SH-SY5Y (cell line): ENCODE results near the gene HOXD11.

Experiments used
- GATA2 ChIP-seq: IDR thresholded peaks from 2 replicates; pipeline ENCODE4 v1.6.1; 2011; ENCODE audit warnings: mild to moderate bottlenecking, low read depth, low read length
- GATA3 ChIP-seq: IDR thresholded peaks from 2 replicates; pipeline ENCODE4 v1.6.1; 2011; ENCODE audit warnings: low read depth, mild to moderate bottlenecking, low read length, moderate library complexity

DNA sequence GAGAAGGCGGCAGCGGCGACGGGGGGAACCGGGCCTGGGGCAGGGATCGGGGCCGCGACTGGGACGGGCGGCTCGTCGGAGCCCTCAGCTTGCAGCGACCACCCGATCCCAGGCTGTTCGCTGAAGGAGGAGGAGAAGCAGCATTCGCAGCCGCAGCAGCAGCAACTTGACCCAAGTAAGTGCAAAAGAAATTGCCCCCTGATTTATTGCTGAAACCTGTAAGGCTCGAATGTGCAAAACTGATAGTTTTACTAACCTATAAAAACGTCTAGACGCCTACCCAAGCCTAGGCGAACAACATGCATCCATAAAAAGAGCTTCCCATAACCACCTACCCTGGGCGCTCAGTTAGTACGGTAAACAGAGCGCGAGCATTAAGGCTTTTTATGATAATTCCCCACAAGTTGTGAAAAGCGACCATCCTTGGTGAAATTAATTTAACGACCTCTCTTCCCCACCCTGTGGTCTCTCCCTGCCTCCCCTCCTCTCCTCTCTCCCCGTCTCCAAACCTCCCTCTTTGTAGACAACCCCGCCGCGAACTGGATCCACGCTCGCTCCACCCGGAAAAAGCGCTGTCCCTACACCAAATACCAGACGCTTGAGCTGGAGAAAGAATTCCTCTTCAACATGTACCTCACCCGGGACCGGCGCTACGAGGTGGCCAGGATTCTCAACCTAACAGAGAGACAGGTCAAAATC lies 16.5 kb downstream of the HOXD11 start:
- TF ChIP-seq GATA2 (no peak), GATA3 (no peak)
